Right lung (tissue), 5 donors: ENCODE data around the gene KMT2E. TPM values are rescaled to one million over a fixed set of nuclear protein-coding genes. Genes with fewer than 3 reads are reported as not detected.
"Not testable (repeated sequence)": the region's sequence is repeated elsewhere in the genome, so short reads cannot be mapped to it uniquely, and the experiment has no call there.

Experiments
- DNase-seq, 2 donors: peaks; one replicate each; pipeline ENCODE4 v3.0.0-alpha.2; 2013
- polyA plus RNA-seq, 5 donors: library from polyadenylated mRNA; unstranded; fragments of 120-200 nt; gene quantifications; one replicate each; pipeline versions ENCODE4 v1.2.1 to v1.2.3, GENCODE V29; 2013; ENCODE audit warnings: inconsistent platforms in 1 of 5, low replicate concordance in 1 of 5; ENCODE audit not compliant: insufficient read length in 5 of 5, insufficient read depth in 1 of 5

Gene KMT2E
- polyA plus RNA-seq, 5 donors, result 55.2 to 97.1 (median 90.6) TPM

- DNase-seq, result no peak
These were observed 8.0 kb downstream of the KMT2E start for GRCh38 chr7:105021967-105022366.

DNA sequence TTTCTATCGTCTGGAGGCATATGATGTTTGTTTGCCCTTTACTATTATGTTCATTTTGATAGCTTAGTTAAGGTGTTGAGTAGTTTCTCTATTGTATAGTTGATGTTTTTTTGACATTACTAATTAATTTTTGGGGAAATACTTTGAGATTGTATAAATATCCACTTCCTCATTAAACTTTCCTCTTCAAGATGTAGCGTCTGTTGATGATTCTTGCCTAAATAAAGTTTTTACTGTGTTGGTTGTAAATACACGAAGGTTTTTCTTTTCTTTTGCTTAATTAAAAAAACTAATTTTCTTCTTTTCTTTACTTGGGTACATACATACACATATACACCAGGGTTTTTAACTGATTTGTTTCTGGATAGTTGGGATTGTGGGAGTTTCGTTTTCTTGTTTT, 8.5 kb downstream of the KMT2E start:
- no peak for DNase-seq

- DNase-seq, result no peak
These were observed 10.7 kb downstream of the KMT2E start for GRCh38 chr7:105024734-105025133.

DNA sequence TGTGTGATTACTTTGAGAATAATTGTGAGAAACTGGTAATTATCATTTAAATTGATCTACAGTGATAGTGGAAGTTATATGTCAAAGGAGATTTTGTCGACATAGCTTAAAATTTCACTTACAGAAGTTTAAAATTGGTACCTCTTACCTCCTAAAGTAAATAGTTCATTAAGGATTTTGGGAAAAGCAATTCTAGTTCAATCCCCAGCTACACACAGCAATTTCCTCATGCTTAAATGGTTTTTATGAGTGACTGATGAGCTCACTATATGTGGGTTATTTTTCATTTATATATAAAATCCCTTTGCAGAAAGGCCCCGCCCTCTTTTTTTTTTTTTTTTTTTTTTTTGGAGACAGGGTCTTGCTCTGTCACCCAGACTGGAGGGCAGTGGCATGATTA, 12.7 kb downstream of the KMT2E start:
- DNase-seq, result no peak

GRCh38 chr7:105027176-105027853, 13.3 kb downstream of the KMT2E start:
- DNase-seq, result no peak

DNA sequence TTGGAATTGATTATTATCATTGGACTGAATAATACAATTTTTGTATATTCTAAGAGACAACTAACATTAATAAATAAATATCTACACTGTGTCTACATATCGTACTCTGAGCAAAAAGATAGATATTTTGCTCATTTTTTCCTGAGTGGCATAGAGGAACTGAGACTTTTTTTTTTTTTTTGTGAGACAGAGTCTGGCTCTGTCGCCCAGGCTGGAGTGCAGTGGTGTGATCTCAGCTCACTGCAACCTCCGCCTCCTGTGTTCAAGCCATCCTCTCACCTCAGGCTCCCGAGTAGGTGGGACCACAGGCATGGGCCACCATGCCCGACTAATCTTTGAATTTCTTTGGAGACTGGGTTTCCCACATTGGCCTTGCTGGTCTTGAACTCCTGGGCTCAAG, 14.0 kb downstream of the KMT2E start:
- no peak for DNase-seq

DNA sequence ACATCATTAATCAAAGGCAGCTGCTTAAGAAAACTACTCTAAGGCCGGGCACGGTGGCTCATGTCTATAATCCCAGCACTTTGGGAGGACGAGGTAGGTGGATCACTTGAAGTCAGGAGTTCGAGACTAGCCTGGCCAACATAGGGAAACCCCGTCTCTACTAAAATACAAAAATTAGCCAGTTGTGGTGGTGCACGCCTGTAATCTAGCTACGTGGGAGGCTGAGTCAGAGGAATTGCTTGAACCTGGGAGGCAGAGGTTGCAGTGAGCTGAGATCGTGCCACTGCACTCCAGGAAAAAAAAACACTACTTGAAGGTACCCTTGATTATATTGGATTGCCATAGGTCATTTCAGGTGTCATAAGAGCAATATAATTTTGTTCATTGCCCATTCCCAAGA, 14.9 kb downstream of the KMT2E start:
- DNase-seq, result not testable (repeated sequence)

DNA sequence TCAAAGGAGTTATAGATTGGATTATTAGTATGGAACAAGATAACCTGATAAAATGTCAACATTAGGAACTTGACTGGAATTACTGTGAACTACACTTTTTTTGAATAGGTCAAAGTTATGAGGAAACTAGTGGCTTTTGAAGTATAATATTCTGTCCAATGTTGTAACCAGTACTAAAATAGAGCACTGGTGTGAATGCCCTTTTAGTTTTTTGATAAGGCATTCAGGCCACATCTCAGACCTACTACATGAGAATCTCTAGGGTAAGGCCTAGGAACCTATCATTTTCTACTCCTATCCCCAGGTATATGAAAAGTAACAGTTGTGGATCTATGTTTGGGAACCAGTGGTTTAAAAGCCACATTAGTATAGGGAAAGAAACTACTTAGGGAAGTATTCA, 16.4 kb downstream of the KMT2E start:
- no peak for DNase-seq

- no peak for DNase-seq
These were observed 18.7 kb downstream of the KMT2E start for GRCh38 chr7:105032553-105033214.

- DNase-seq, result no peak
These were observed 21.3 kb downstream of the KMT2E start for GRCh38 chr7:105035349-105035748.

GRCh38 chr7:105036217-105037168, 22.5 kb downstream of the KMT2E start:
- no peak for DNase-seq

DNA sequence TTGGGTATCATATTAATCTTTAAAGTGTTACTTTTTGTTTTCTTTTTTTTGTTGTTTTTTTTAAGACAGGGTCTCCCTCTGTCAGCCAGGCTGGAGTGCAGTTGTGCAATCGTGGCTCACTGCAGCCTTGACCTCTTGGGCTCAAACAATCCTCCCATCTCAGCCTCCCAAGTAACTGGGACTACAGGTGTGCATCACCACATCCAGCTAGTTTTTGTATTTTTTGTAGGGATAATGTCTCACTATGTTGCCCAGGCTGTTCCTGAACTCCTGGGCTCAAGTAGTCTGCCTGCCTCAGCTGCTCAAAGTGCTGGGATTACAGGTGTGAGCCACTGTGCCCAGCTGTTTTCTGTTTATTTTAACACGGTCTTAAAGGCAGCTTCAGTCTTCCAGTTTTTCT, 23.3 kb downstream of the KMT2E start:
- no peak for DNase-seq

GRCh38 chr7:105044449-105045070, 30.6 kb downstream of the KMT2E start:
- DNase-seq, result no peak

DNA sequence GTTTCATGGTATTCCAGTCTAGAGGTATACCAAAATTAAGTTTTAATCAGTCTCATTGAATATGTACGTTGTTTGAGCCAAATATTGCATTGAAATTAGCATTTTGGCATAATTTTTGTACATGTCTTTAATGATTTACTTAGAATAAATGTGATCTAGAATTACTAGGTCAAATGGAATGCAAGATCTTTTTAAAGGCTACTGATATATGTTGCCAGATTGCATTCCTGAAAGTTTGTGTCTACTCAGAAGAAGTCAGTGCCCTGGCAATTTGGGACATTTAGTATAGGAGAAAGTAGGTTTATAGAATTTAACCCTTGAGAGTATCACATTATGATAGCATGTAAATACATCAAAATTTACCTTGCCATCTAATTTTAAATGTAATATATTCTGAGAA, 32.4 kb downstream of the KMT2E start:
- no peak for DNase-seq

DNA sequence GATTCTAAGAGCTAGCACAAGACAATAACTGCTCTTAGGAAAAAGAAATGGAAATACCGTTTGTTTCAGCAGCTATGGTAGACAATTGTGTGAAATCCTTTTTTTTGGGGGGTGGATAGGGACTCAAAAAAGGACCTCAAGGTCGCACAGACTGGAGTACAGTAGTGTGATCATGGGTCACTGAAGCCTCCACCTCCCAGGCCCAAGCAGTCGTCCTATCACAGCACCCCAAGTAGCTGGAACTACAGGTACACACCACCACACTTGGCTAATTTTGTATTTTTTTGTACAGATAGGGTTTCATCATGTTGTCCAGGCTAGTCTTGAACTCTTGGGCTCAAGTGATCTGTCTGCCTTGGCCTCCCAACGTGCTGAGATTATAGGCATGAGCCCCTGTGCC, 33.9 kb downstream of the KMT2E start:
- DNase-seq, result no peak

- DNase-seq, result no peak
These were observed 36.5 kb downstream of the KMT2E start for GRCh38 chr7:105050493-105050892.

- not testable (repeated sequence) for DNase-seq
These were observed 36.9 kb downstream of the KMT2E start for GRCh38 chr7:105050899-105051298.

DNA sequence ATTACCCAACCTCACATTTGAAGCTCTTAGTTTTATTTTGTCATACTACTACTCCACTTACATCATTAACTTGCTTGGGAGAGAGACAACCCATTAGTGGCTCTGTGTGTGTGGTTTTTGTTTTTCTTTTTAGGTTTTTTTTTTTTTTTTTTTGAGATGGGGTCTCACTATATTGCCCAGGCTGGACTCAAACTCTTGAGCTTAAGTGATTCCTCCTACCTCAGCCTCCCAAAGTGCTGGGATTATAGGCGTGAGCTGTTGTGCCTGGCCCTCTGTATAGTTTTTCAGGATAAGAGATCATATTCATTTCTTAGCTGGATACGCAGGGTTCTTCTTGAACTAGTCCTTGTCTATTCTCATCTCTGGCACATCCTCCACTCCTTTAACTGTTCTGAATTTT, 41.1 kb downstream of the KMT2E start:
- no peak for DNase-seq

DNA sequence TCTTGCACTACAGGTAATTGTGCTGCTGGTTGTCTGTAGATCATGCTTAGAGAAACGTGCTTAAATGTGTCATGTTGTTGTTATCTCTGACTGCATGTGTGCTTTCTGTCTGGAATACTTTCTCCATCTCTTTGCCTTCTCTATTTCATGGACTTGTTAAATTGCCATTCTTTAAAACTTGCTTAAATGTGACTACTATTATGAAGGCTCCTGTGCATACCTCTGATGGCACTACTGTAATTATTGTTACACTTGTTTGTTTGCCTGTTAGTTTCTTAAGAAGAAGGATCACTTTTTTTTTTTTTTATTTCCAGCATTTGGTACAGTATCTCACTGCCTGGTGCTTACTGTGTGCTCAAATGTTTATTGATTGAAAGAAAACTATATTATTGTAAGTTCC, 41.6 kb downstream of the KMT2E start:
- DNase-seq, result no peak

GRCh38 chr7:105057472-105057871, 43.5 kb downstream of the KMT2E start:
- DNase-seq, result no peak

GRCh38 chr7:105060437-105060836, 46.4 kb downstream of the KMT2E start:
- no peak for DNase-seq

GRCh38 chr7:105060923-105061322, 46.9 kb downstream of the KMT2E start:
- DNase-seq, result no peak
